Ectodermal cell (in vitro differentiated cells): ENCODE measurements around the gene CCDC149.

Experiments
- H3K27ac ChIP-seq: 2 replicates; pipeline ENCODE4 v1.7.0; 2013; ENCODE audit warnings: mild to moderate bottlenecking, low read depth, low read length; ENCODE audit not compliant: insufficient read depth, poor library complexity, severe bottlenecking
- H3K27me3 ChIP-seq: 2 replicates; pipeline ENCODE4 v1.7.0; 2013; ENCODE audit warnings: mild to moderate bottlenecking, low read length; ENCODE audit not compliant: insufficient read depth, control insufficient read depth, poor library complexity, severe bottlenecking
- H3K36me3 ChIP-seq: one replicate; pipeline ENCODE4 v1.7.0; 2013; ENCODE audit warnings: low read length; ENCODE audit not compliant: control insufficient read depth, insufficient read depth
- H3K4me1 ChIP-seq: one replicate; pipeline ENCODE4 v1.7.0; 2013; ENCODE audit warnings: low read length; ENCODE audit not compliant: control insufficient read depth, insufficient read depth
- H3K4me3 ChIP-seq: 2 replicates; pipeline ENCODE4 v1.7.0; 2013; ENCODE audit warnings: low read depth, low read length, control low read depth; ENCODE audit not compliant: insufficient read depth
- H3K9me3 ChIP-seq: 2 replicates; pipeline ENCODE4 v1.7.0; 2013; ENCODE audit warnings: mild to moderate bottlenecking, low read length, moderate library complexity; ENCODE audit not compliant: control insufficient read depth
- WGBS, 2 experiments: methylation state at CpG; one replicate each; pipeline ENCODE4 v1.1.7; 2013; ENCODE audit warnings: missing lambda C conversion rate in 2 of 2; 5-methylcytosine and 5-hydroxymethylcytosine counted together

CCDC149 gene

DNA sequence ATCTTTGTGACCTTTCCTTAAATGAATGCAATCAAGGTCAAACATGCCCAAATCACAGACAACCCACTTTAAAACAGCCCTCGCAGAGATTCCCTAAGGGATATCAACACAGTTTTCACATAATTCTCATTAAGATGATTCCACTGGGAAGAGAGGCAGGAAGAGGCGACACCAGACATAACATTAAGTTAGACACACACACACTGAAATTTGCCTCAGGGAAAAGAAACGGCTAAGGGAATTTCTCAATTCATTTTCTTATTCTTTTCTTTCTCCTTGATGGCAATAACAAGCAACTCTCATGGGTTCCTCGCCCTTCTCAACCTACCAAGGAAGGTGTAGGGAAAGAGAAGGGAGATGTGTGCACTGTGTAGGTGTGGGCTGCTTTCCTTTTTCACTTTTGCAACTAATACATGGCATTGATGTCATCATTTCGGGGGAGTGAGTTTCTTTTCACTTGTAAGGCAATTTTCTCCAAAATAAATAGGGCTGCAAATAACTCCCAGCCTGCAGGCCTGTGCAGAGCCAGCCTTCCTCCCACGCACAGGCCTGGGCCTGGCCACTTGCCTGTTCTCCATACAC is 76.1 kb downstream of the CCDC149 start:
- 91 to 92% methylated on average over 5 to 6 of the region's 6 CpGs for WGBS, 2 experiments
- Histone ChIP-seq H3K36me3 (no peaks in the 10 kb centered on the region), H3K4me3 (no peak overlapping the region), H3K4me1 (no peaks in the 10 kb centered on the region), H3K27ac (no peak overlapping the region), H3K27me3 (no peaks in the 10 kb centered on the region), H3K9me3 (no peaks in the 10 kb centered on the region)

DNA sequence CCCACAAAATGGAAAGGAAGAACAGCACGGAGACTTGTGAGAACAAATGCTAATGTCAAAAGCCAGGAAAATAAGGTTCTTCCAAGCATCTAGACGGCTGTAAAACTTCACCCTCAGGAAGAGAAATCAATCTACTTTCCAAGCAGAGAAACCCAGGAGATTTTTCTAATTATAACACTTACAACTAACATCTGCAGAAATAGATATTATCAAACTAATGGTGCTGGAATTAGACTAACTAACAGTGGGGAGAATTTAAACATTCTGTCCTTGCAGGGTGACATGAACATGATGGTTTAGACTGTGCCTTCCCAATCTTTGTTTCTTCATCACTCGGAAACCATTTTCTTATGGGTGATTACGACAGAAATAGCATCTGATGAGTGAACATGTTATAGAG is 77.1 kb downstream of the CCDC149 start:
- Histone ChIP-seq H3K27me3 (no peaks in the 10 kb centered on the region), H3K36me3 (no peaks in the 10 kb centered on the region), H3K4me3 (no peak overlapping the region), H3K27ac (no peak overlapping the region), H3K4me1 (no peaks in the 10 kb centered on the region), H3K9me3 (no peaks in the 10 kb centered on the region)
- 93 to 98% methylated on average over 4 of the region's 4 CpGs for WGBS, 2 experiments

DNA sequence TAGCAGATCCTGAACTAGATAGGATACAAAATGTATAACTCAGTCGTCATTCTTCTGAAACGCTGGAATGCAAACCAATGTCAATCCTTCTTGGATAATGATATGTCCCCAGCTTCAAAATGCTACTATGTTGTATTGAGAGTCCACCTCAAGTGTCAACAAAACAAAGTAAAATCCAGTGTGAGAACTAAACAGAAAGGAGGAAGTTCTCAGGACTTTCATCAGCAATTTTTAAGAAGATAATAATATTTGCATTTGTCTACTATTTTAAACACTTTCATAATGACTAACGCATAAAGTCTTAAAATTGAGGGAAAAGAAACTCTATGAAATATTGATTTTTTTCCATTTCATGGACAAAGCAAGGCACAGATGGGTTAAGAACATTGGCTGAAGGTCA is 81.2 kb downstream of the CCDC149 start:
- Histone ChIP-seq H3K27me3 (no peaks in the 10 kb centered on the region), H3K36me3 (no peaks in the 10 kb centered on the region), H3K4me3 (no peak overlapping the region), H3K27ac (no peak overlapping the region), H3K4me1 (no peaks in the 10 kb centered on the region), H3K9me3 (no peaks in the 10 kb centered on the region)
- WGBS, 2 experiments: 92 to 99% methylated on average over 3 of the region's 3 CpGs

DNA sequence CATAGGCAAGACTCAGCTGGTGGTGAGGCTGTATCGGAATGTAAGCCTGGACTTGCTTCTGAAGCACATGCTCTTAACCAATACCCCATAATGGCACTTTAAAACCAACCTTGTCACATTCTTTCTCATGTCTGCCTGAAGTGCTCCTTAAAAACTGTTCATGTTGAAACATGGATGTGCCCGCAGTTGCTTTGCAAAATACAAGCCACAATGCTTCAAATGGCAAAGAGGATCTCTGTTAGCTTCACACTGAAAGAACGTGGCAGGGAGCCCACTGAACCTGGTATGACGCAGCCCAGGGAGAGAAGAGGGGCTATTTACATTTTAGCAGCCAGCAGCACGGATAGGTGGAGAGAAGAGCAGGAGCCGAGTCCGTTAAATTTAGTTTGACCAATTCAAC is 88.1 kb downstream of the CCDC149 start:
- H3K9me3 ChIP-seq: no peaks in the 10 kb centered on the region
- H3K27ac ChIP-seq: no peak overlapping the region
- H3K36me3 ChIP-seq: no peaks in the 10 kb centered on the region
- 87 to 90% methylated on average over 7 of the region's 7 CpGs for WGBS, 2 experiments
- H3K27me3 ChIP-seq: no peaks in the 10 kb centered on the region
- no peaks in the 10 kb centered on the region for H3K4me1 ChIP-seq
- H3K4me3 ChIP-seq: no peak overlapping the region

DNA sequence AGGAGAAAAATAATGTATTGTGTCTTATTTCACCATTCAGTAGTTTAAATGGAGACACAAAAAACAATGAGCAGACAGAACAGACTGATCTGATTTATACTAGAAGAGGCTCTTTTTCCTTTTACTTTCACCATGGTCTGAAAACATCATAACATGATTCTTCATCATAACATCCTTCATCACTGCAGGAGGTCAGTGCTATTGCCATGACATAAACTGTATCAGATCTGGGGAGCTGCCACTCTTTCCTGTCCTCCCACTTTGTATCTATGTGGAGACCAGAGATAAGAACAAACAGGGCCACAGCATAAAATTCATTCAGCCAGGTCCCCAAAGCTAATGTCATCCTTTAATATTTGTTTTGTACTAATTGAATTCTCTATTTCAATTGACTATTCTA is 92.3 kb downstream of the CCDC149 start:
- H3K9me3 ChIP-seq: no peaks in the 10 kb centered on the region
- no peaks in the 10 kb centered on the region for H3K36me3 ChIP-seq
- H3K27me3 ChIP-seq: no peaks in the 10 kb centered on the region
- H3K4me1 ChIP-seq: no peaks in the 10 kb centered on the region
- H3K27ac ChIP-seq: no peak overlapping the region
- H3K4me3 ChIP-seq: no peak overlapping the region

DNA sequence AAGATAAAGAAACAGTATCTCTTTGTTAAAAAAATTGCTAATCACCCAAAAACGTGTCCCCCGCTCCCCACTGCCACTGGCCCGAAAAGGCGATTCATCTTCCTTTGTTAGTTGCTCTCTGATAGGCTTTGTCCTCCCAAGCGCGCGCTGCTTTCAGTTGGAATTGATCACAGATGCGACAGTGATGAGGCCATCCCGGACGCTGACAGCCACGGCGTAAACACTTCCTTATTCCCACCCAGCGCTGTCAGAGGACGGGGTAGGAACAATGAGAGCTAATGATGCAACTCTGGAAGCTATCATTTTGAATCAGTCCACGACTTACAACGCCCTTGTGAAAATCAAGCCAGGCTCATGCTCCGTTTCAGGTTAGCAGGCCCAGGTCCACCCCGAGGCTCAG is 96.0 kb downstream of the CCDC149 start:
- 90 to 91% methylated on average over 18 of the region's 18 CpGs for WGBS, 2 experiments
- H3K36me3 ChIP-seq: no peaks in the 10 kb centered on the region
- no peak overlapping the region for H3K27ac ChIP-seq
- no peak overlapping the region for H3K4me3 ChIP-seq
- no peaks in the 10 kb centered on the region for H3K9me3 ChIP-seq
- no peaks in the 10 kb centered on the region for H3K27me3 ChIP-seq
- H3K4me1 ChIP-seq: no peaks in the 10 kb centered on the region

DNA sequence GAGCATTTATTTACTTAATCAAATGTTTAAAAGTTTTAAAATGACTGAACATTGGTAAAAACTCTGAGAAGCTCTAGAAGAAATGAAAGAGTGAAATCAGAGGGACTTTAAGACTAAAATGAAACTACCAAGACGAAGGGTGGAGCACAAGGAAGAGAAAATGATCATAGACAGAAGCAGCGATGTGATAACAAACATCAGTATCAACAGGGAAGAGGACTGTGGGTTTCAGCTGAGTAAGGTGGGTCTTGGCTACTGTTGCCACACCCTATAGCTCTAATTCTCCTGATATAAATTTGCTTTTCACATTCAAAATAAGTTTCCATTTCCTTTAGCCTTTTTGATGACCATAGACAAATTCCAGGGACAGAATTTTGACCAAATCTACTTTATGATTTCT is 99.1 kb downstream of the CCDC149 start:
- H3K9me3 ChIP-seq: no peaks in the 10 kb centered on the region
- no peaks in the 10 kb centered on the region for H3K27me3 ChIP-seq
- H3K27ac ChIP-seq: no peak overlapping the region
- H3K36me3 ChIP-seq: no peaks in the 10 kb centered on the region
- WGBS, 2 experiments: 86 to 96% methylated on average over 2 of the region's 2 CpGs
- no peak overlapping the region for H3K4me3 ChIP-seq
- H3K4me1 ChIP-seq: no peaks in the 10 kb centered on the region

DNA sequence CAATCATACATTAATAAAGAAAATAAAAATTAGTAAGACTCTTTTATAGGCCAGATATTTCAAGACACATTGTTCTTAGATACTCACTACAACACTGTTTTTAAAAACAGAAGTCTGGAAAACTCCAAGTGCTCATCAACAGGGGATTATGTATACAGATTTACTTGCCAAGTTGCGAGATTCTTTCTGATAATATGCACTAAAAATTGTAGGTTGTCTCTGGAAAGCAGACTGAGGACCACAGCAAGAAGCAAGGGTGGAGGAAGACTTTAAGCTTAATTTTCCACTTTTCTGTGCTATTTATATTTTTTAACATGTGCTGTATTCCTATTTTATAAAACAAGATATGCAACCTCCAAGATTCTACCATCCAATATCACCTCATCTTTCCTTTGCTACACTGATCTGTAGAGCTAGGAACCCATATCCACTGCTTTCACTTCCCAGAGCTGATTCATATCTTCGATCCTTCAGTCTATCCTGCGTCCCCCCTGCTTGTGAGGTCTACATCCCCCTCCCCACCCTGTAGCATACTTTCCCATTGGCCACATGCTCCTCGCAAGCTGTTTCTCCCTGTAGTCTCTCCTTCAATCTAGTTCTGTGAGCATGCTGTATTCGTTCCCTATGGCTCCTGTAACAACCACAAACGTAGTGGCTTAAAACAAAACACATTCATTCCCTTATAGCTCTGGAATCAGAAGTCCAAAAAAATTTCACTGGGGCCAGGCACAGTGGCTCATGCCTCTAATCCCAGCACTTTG is 101.8 kb downstream of the CCDC149 start:
- 88 to 91% methylated on average over 6 of the region's 6 CpGs for WGBS, 2 experiments
- Histone ChIP-seq H3K36me3 (no peaks in the 10 kb centered on the region), H3K9me3 (no peaks in the 10 kb centered on the region), H3K27me3 (no peaks in the 10 kb centered on the region), H3K27ac (no peak overlapping the region), H3K4me1 (no peaks in the 10 kb centered on the region), H3K4me3 (no peak overlapping the region)

DNA sequence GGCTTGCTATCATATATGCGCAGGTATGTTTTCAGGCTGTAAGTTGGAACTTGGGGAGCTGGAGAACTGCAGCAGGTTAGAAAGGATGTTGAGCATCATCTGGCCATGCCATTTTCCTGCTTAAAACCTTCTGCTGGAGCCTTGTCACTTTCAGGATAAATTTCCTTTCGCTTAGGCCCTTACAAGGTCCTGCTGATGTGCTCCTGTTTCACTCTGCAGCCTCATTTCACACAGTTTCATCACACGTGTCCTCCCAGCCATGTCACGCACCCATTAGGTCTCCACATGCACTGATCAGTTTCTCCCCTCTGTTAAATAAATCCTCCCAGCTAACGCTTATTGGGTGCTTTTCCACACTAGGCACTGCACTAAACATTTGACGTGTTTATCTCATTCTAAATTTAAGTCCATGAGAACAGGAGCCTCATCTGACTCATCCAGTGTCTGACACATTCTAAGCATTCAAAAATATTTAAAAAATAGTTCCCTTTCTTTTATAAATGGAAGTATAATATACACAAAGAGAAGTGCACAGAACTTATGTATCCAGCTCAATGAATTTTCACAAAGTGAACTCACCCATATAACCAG is 102.9 kb downstream of the CCDC149 start:
- H3K36me3 ChIP-seq: no peaks in the 10 kb centered on the region
- H3K27ac ChIP-seq: no peak overlapping the region
- no peaks in the 10 kb centered on the region for H3K27me3 ChIP-seq
- H3K4me1 ChIP-seq: no peaks in the 10 kb centered on the region
- 91 to 94% methylated on average over 6 of the region's 6 CpGs for WGBS, 2 experiments
- no peaks in the 10 kb centered on the region for H3K9me3 ChIP-seq
- H3K4me3 ChIP-seq: no peak overlapping the region

DNA sequence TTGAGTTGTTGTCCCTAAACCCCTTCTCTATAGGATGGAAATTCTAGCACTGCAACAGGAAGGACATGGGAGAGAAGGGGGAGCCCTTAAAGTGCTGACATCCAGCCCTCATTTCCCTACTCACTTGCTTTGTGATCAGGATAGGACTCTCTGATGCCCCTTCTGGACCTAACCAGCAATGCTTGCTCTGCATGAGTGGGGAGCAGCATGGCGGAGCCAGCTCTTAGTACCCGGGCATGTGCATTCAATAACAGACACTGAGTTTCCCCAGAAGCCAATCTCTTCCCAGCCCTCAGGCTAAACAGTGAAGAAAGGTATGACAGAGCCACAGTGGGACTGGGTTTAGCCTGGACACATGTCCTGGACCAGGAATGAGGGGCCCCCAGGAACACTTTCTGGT is 103.5 kb downstream of the CCDC149 start:
- no peaks in the 10 kb centered on the region for H3K9me3 ChIP-seq
- no peak overlapping the region for H3K27ac ChIP-seq
- no peaks in the 10 kb centered on the region for H3K27me3 ChIP-seq
- 73 to 87% methylated on average over 2 of the region's 2 CpGs for WGBS, 2 experiments
- no peaks in the 10 kb centered on the region for H3K4me1 ChIP-seq
- H3K4me3 ChIP-seq: no peak overlapping the region
- no peaks in the 10 kb centered on the region for H3K36me3 ChIP-seq
